IMR-90 (cell line): ENCODE measurements around the gene EVI5. TPM values are rescaled to one million over a fixed set of nuclear protein-coding genes. Genes with fewer than 3 reads are reported as not detected.

Experiments used
- ATAC-seq: fragments of 200-7000 bp; cut with Tn5 transposase; 2 replicates; pipeline ENCODE4 v1.9.1; 2020; ENCODE audit warnings: low read depth, mild to moderate bottlenecking, moderate library complexity
- BruUV-seq: library from RNA; stranded (reverse); fragments of 400-500 nt; replicated peaks from 2 replicates; lab custom pipeline; 2021; lab: Mats Ljungman, UMichigan
- CTCF ChIA-PET: fragments of 300-600 bp; formaldehyde crosslinking; extraction: SDS; loops from one replicate; lab custom pipeline; 2021; ENCODE audit warnings: antibody characterized with exemption; lab: Yijun Ruan, JAX
- POLR2A ChIA-PET: fragments of 300-600 bp; sonication (Branson Sonifier 250); formaldehyde crosslinking; loops from one replicate; lab custom pipeline; 2022; ENCODE audit warnings: antibody characterized with exemption; ENCODE audit not compliant: unreplicated experiment; lab: Charles Lee
- DNase-seq: peaks from one replicate; pipeline ENCODE4 v3.0.0; 2013
- H2AFZ ChIP-seq: replicated peaks from 2 replicates; pipeline ENCODE3; 2013; ENCODE audit warnings: low read length, mild to moderate bottlenecking; ENCODE audit not compliant: poor library complexity
- H2AK5ac ChIP-seq: 2 replicates; pipeline ENCODE4 v1.6.1; 2013; ENCODE audit warnings: low read depth, low read length, inconsistent platforms
- H2AK9ac ChIP-seq: replicated peaks from 2 replicates; pipeline ENCODE3; 2013; ENCODE audit warnings: mild to moderate bottlenecking, low read depth, low read length, moderate library complexity; ENCODE audit not compliant: poor library complexity
- H2BK120ac ChIP-seq: 2 replicates; pipeline ENCODE4 v1.6.1; 2013; ENCODE audit warnings: low read depth, low read length, inconsistent platforms
- H2BK15ac ChIP-seq: 3 replicates; pipeline ENCODE4 v1.6.1; 2013; ENCODE audit warnings: low read depth, low read length, inconsistent platforms
- H2BK20ac ChIP-seq: 2 replicates; pipeline ENCODE4 v1.6.1; 2013; ENCODE audit warnings: low read depth, mild to moderate bottlenecking, inconsistent platforms, low read length, moderate library complexity
- H2BK5ac ChIP-seq: 2 replicates; pipeline ENCODE4 v1.6.1; 2013; ENCODE audit warnings: mild to moderate bottlenecking, low read depth, low read length, inconsistent platforms; ENCODE audit not compliant: poor library complexity, severe bottlenecking
- H3K14ac ChIP-seq: replicated peaks from 2 replicates; pipeline ENCODE4 v1.6.1; 2013; ENCODE audit warnings: low read depth, low read length, inconsistent platforms
- H3K18ac ChIP-seq: 2 replicates; pipeline ENCODE4 v1.6.1; 2013; ENCODE audit warnings: low read depth, low read length, control low read depth
- H3K23ac ChIP-seq: 2 replicates; pipeline ENCODE4 v1.6.1; 2013; ENCODE audit warnings: low read depth, low read length, inconsistent platforms
- H3K27ac ChIP-seq: 2 replicates; pipeline ENCODE4 v1.5.1; 2013; ENCODE audit warnings: mild to moderate bottlenecking, control low read depth, low read length; ENCODE audit not compliant: insufficient read depth
- H3K27me3 ChIP-seq: 2 replicates; pipeline ENCODE4 v1.6.1; 2013; ENCODE audit warnings: low read length; ENCODE audit not compliant: control insufficient read depth, insufficient read depth
- H3K36me3 ChIP-seq: 2 replicates; pipeline ENCODE4 v1.6.1; 2013; ENCODE audit warnings: low read length, mixed read lengths; ENCODE audit not compliant: control insufficient read depth, insufficient read depth
- H3K4ac ChIP-seq: 2 replicates; pipeline ENCODE4 v1.6.1; 2013; ENCODE audit warnings: low read depth, low read length, inconsistent platforms
- H3K4me1 ChIP-seq: 2 replicates; pipeline ENCODE4 v1.6.1; 2013; ENCODE audit warnings: low read length, mixed read lengths; ENCODE audit not compliant: control insufficient read depth, insufficient read depth
- H3K4me2 ChIP-seq: 2 replicates; pipeline ENCODE4 v1.6.1; 2013; ENCODE audit warnings: low read depth, mild to moderate bottlenecking, control low read depth, low read length, moderate library complexity
- H3K4me3 ChIP-seq: 2 replicates; pipeline ENCODE4 v1.5.1; 2013; ENCODE audit warnings: low read depth, mild to moderate bottlenecking, control low read depth, low read length, moderate library complexity; ENCODE audit not compliant: insufficient read depth
- H3K56ac ChIP-seq: 2 replicates; pipeline ENCODE4 v1.6.1; 2013; ENCODE audit warnings: low read length, inconsistent platforms; ENCODE audit not compliant: insufficient read depth; ENCODE audit errors: extremely low read depth
- H3K79me1 ChIP-seq, 2 experiments: 2 replicates each; pipeline ENCODE4 v1.6.1; 2013; ENCODE audit warnings: low read length in 2 of 2, inconsistent platforms in 1 of 2, low read depth in 1 of 2
- H3K9ac ChIP-seq: 2 replicates; pipeline ENCODE4 v1.6.1; 2013; ENCODE audit warnings: low read depth, low read length, control low read depth
- H3K9me1 ChIP-seq: 2 replicates; pipeline ENCODE4 v1.6.1; 2013; ENCODE audit warnings: low read length, inconsistent platforms; ENCODE audit not compliant: insufficient read depth
- H3K9me3 ChIP-seq: 2 replicates; pipeline ENCODE4 v1.6.1; 2013; ENCODE audit warnings: low read length; ENCODE audit not compliant: control insufficient read depth, insufficient read depth
- H4K20me1 ChIP-seq: 2 replicates; pipeline ENCODE4 v1.6.1; 2013; ENCODE audit warnings: low read length, inconsistent platforms; ENCODE audit not compliant: insufficient read depth
- H4K5ac ChIP-seq: 2 replicates; pipeline ENCODE4 v1.6.1; 2013; ENCODE audit warnings: mild to moderate bottlenecking, low read depth, low read length, control low read depth
- H4K8ac ChIP-seq, 2 experiments: 2 replicates each; pipeline ENCODE4 v1.6.1; 2013; ENCODE audit warnings: low read depth in 2 of 2, low read length in 2 of 2, control low read depth in 1 of 2, inconsistent platforms in 1 of 2
- H4K91ac ChIP-seq: 2 replicates; pipeline ENCODE4 v1.6.1; 2013; ENCODE audit warnings: low read depth, low read length, inconsistent platforms; ENCODE audit not compliant: insufficient read depth
- CEBPB ChIP-seq: IDR thresholded peaks from 2 replicates; pipeline ENCODE4 v1.6.1; 2012; ENCODE audit warnings: low read depth, low read length, improper control_type of control experiment
- FOS ChIP-seq: fragments of 150-350 bp; IDR thresholded peaks from 2 replicates; pipeline ENCODE4 v1.6.1; 2016; ENCODE audit warnings: low read depth, low read length
- MAFK ChIP-seq: IDR thresholded peaks from 2 replicates; pipeline ENCODE4 v1.6.1; 2012; ENCODE audit warnings: low read depth, low read length, improper control_type of control experiment
- WGBS, 2 experiments: methylation state at CpG; one replicate each; pipeline versions ENCODE4 v1.1.5 to v1.1.7; 2013; ENCODE audit warnings: missing lambda C conversion rate in 2 of 2; ENCODE audit not compliant: insufficient read length in 1 of 2; ENCODE audit errors: extremely low coverage in 2 of 2; 5-methylcytosine and 5-hydroxymethylcytosine counted together
- dilution Hi-C: fragments of 300-500 bp; cut with HindIII; formaldehyde crosslinking; loops from one replicate; pipeline ENCODE4 v1.14.3; 2018; ENCODE audit warnings: low sequenced_read_pairs; ENCODE audit not compliant: unreplicated experiment
- in situ Hi-C: fragments of 300-500 bp; cut with MboI; formaldehyde crosslinking; loops from 3 replicates; pipeline ENCODE4 v1.14.3; 2019; ENCODE audit warnings: low sequenced_read_pairs, inconsistent platforms, mixed read lengths
- intact Hi-C: fragments of 100-400 bp; cut with micrococcal nuclease; formaldehyde crosslinking; loops from 2 replicates; pipeline ENCODE4 v1.10.0; 2022
- polyA plus RNA-seq, 3 experiments: library from polyadenylated mRNA; depleted of rRNA; stranded (reverse); fragments of >200 nt; gene quantifications; 2 replicates each; pipeline ENCODE4 v1.2.3, GENCODE V29; 2012; ENCODE audit warnings: low replicate concordance in 1 of 3
- total RNA-seq: library from RNA; depleted of rRNA; stranded (reverse); fragments of >200 nt; gene quantifications from 2 replicates; pipeline ENCODE4 v1.2.3, GENCODE V29; 2012

The EVI5 gene
- total and polyA plus RNA-seq, 2 of the 4 experiments (the other 2 are of a cell fraction), result 13.9 to 26.9 TPM

- no peak overlapping the region for H2BK15ac ChIP-seq
- H3K9ac ChIP-seq, result no peak overlapping the region
- WGBS, 2 experiments, result 80% methylated on average over 1 of the region's 3 CpGs; no CpG with 5 or more reads in 1 of the 2 experiments
- in situ Hi-C loops, result no loop called here
- H2BK20ac ChIP-seq, result no peak overlapping the region
- TF ChIP-seq MAFK (no peak), FOS (no peak), CEBPB (no peak)
- DNase-seq, result no peak
- H3K4ac ChIP-seq, result no peak overlapping the region
- no peak overlapping the region for H2BK5ac ChIP-seq
- H4K8ac ChIP-seq, result no peak overlapping the region
- H3K9me1 ChIP-seq, result no peaks in the 10 kb centered on the region
- H4K5ac ChIP-seq, result no peak overlapping the region
- H2BK120ac ChIP-seq, result no peak overlapping the region
- no peak overlapping the region for H3K23ac ChIP-seq
- H3K4me2 ChIP-seq, result no peak overlapping the region
- no peak overlapping the region for H2AK5ac ChIP-seq
- no peak overlapping the region for H3K18ac ChIP-seq
- no peak overlapping the region for H4K91ac ChIP-seq
- dilution Hi-C loops, result no loop called here
- POLR2A ChIA-PET, result no interaction called here
- no peaks in the 10 kb centered on the region for H4K20me1 ChIP-seq
- CTCF ChIA-PET, result interaction anchor here (0.6 kb wide), 2 partner anchors 9 to 10 kb away, joined by 3 read pairs; no protein-coding TSS in a partner anchor
- H3K4me1 ChIP-seq, result peaks cover 3% of the 10 kb centered on the region
- H3K27ac ChIP-seq, result no peak overlapping the region
- no peak overlapping the region for H3K4me3 ChIP-seq
- H3K27me3 ChIP-seq, result peaks cover 53% of the 10 kb centered on the region
- intact Hi-C loops, result loop anchor here (10.0 kb wide), 1 partner anchor 346 kb away; the partner anchor contains the start of gene RPL5
- ATAC-seq, result no peak
- no peaks in the 10 kb centered on the region for H3K79me1 ChIP-seq
- no peak overlapping the region for H3K56ac ChIP-seq
- no peaks in the 10 kb centered on the region; the same call in 1 of the 2 replicates for H3K9me3 ChIP-seq
- no peaks in the 10 kb centered on the region for H3K36me3 ChIP-seq
- no peak overlapping the region for H3K14ac ChIP-seq
- no peak overlapping the region for H2AFZ ChIP-seq
- H2AK9ac ChIP-seq, result no peak overlapping the region
- BruUV-seq, result no TSS peak
Measured at GRCh38 chr1:92488832-92489231, 296.1 kb downstream of the EVI5 start.
